Measurements from ENCODE around the gene NDUFAF3.

DNA sequence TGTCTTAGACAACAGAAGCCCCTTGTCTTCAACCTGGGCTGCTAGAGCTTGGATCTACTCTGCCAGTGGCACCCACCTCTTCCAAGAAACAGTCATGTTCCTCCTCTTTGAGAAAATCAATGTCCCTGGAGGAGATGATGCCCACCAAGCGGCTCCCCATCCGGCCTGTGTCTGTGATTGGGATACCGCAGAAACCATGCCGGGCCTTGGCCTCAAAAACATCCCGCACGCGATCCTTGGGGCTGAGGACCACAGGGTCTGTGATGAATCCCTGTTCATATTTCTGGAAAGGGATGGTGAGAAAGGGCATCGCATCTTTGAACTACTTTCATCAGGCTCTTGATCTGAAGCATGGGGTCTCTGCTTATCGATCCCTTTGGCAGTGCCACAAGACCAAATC, 5.7 kb downstream of the NDUFAF3 start:
- TF ChIP-seq, protein P1, sequence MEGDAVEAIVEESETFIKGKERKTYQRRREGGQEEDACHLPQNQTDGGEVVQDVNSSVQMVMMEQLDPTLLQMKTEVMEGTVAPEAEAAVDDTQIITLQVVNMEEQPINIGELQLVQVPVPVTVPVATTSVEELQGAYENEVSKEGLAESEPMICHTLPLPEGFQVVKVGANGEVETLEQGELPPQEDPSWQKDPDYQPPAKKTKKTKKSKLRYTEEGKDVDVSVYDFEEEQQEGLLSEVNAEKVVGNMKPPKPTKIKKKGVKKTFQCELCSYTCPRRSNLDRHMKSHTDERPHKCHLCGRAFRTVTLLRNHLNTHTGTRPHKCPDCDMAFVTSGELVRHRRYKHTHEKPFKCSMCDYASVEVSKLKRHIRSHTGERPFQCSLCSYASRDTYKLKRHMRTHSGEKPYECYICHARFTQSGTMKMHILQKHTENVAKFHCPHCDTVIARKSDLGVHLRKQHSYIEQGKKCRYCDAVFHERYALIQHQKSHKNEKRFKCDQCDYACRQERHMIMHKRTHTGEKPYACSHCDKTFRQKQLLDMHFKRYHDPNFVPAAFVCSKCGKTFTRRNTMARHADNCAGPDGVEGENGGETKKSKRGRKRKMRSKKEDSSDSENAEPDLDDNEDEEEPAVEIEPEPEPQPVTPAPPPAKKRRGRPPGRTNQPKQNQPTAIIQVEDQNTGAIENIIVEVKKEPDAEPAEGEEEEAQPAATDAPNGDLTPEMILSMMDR (IDR thresholded peaks at IDR 0.05; ENCODE audit: extremely low read depth in 1 of 2, insufficient read depth in 1 of 2, low read depth in 1 of 2, low read length in 2 of 2) = no peak
- TF ChIP-seq POLR2A (IDR thresholded peaks at IDR 0.05; ENCODE audit: low read depth, low read length) (peak; percentile 59), FOS (IDR thresholded peaks at IDR 0.05; ENCODE audit: borderline replicate concordance, insufficient read depth, low read length) (no peak), EZH2 (IDR thresholded peaks at IDR 0.05; ENCODE audit: borderline replicate concordance, low read depth, low read length, severe bottlenecking) (no peak), POLR2AphosphoS5 (IDR thresholded peaks at IDR 0.05; ENCODE audit: insufficient read depth, low read depth, low read length) (no peak), JUN (IDR thresholded peaks at IDR 0.05; ENCODE audit: borderline replicate concordance, insufficient read depth, insufficient read length, low read depth) (no peak)
